ENCODE data around the gene CNPPD1.

CNPPD1 gene

DNA sequence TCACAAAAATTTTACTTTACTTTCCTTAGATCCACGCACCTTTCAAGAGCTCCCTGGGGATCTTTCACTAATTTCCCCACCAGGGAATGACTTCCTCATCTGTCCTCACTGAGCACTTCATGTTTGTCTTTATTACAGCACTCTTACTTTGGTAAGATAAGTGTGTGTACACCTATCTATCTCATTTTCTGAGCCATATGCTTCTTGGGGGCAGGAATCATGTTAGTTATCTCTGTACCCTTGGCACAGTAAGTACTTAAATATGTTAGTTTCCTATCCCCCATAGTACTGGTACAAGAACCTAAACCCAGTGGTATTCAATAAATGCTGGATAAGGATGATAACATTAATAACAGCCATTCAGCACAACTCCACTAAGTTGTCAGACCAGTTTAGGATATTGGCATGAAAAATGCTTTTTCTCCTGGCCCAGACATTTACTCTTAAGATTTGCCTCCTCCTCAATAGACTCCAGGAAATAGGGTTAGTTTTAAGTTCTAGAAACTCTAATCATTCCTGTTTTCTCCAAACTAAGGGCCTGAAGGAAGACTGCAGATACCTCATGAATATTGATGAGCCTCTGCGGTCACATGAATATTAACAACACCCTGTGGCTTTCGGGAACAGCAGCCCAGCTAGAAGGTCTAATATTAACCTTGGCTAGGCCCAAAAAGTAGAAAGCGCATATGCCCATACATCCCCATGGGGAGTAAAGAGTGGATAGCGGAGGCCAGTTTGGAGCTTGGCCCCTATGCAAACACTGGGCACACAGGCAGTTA lies 54.3 kb downstream of the CNPPD1 start:
- no peak for DNase-seq (ENCODE audit: low read depth)
